ENCODE data around the gene LUZP1.

The LUZP1 gene

DNA sequence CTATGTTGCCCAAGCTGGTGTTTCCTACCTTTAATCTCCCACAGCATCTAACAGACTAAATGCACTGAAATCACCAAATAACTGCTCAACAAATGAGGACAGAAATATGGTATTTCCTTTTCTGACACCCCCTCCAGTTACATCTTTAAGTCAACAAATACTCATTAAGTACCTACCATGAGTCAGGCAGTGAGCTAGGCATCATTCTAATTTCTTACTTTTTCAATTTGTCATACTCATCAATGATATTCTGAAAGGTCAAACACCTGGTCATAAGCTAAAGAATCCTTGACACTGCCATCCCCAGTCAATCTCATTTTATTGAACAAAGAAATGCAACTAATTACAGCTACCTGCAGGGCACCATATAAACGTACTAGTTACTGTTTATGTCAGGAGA, 36.6 kb downstream of the LUZP1 start:
- Histone ChIP-seq H3K27me3 (replicated peaks; ENCODE audit: control insufficient read depth, insufficient read depth, low read length) (no peaks in the 10 kb centered on the region), H3K4me3 (replicated peaks; ENCODE audit: low read depth, low read length) (no peak overlapping the region), H3K36me3 (ENCODE audit: control insufficient read depth, insufficient read depth, low read length) (no peaks in the 10 kb centered on the region)
- TF ChIP-seq, protein P1, sequence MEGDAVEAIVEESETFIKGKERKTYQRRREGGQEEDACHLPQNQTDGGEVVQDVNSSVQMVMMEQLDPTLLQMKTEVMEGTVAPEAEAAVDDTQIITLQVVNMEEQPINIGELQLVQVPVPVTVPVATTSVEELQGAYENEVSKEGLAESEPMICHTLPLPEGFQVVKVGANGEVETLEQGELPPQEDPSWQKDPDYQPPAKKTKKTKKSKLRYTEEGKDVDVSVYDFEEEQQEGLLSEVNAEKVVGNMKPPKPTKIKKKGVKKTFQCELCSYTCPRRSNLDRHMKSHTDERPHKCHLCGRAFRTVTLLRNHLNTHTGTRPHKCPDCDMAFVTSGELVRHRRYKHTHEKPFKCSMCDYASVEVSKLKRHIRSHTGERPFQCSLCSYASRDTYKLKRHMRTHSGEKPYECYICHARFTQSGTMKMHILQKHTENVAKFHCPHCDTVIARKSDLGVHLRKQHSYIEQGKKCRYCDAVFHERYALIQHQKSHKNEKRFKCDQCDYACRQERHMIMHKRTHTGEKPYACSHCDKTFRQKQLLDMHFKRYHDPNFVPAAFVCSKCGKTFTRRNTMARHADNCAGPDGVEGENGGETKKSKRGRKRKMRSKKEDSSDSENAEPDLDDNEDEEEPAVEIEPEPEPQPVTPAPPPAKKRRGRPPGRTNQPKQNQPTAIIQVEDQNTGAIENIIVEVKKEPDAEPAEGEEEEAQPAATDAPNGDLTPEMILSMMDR (IDR thresholded peaks at IDR 0.05; ENCODE audit: insufficient read depth, low read length, poor library complexity, severe bottlenecking) = no peak
- DNase-seq (ENCODE audit: extremely low read depth, insufficient read length) = no peak

DNA sequence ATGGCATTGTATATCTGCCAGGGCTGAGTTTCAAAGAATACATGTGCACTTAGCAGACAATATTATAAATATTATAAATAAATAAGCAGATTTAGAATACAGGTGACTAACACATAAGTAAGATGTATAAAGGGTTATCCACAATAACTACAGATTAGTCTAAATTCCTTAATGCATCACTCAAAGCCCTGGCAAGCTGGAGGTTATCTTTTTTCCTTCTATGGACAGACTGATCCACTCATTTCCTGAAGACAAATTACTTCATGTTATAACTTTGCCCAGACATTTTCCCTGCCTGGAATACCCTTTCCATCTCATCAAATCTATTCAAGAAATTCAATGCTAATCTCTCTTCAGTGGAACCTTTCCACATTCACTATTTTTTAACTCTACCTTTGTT, 38.8 kb downstream of the LUZP1 start:
- H3K36me3 ChIP-seq (ENCODE audit: control insufficient read depth, insufficient read depth, low read length) = no peaks in the 10 kb centered on the region
- no peak for DNase-seq (ENCODE audit: extremely low read depth, insufficient read length)
- TF ChIP-seq, protein P1 (IDR thresholded peaks at IDR 0.05; ENCODE audit: insufficient read depth, low read length, poor library complexity, severe bottlenecking) = no peak
- no peak overlapping the region for H3K4me3 ChIP-seq (replicated peaks; ENCODE audit: low read depth, low read length)
- H3K27me3 ChIP-seq (replicated peaks; ENCODE audit: control insufficient read depth, insufficient read depth, low read length) = no peaks in the 10 kb centered on the region

DNA sequence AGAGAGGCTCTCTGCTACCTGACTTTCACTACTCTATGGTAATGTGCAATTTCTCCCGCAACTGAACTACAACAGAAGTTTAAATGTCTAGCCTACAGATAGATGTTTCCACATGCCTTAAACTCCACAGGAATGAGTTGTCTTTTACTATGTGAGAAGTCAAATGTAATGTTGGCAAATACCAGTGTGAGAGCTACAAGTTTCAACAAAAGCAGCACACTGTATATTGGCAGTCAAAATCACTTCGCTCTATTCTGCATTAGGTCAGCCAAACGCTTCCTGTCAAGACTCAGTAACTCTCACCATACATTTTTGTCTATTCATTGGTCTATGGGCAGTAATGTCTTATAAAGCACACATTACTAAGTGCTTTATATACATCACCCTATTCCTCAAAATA, 41.9 kb downstream of the LUZP1 start:
- H3K27me3 ChIP-seq (replicated peaks; ENCODE audit: control insufficient read depth, insufficient read depth, low read length) = no peaks in the 10 kb centered on the region
- TF ChIP-seq, protein P1 (IDR thresholded peaks at IDR 0.05; ENCODE audit: insufficient read depth, low read length, poor library complexity, severe bottlenecking) = no peak
- H3K4me3 ChIP-seq (replicated peaks; ENCODE audit: low read depth, low read length) = no peak overlapping the region
- H3K36me3 ChIP-seq (ENCODE audit: control insufficient read depth, insufficient read depth, low read length) = no peaks in the 10 kb centered on the region
- DNase-seq (ENCODE audit: extremely low read depth, insufficient read length) = no peak

DNA sequence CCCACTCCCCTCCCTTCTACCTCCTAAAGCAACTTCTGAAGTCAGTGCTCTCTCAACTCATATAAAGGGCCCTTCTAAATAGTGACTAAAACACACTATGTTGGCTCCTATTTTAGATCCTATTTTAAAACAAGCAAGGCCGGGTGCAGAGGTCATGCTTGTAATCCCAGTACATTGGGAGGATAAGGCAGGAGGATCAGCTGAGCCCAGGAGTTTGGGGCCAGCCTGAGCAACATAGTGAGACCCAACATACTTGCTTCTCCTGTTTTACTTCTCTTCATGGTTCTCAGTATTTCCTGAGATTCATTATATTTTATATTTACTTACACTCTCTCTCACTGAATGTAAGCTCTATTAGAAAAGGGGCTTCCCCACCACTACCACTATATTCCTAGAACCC, 42.5 kb downstream of the LUZP1 start:
- no peaks in the 10 kb centered on the region for H3K27me3 ChIP-seq (replicated peaks; ENCODE audit: control insufficient read depth, insufficient read depth, low read length)
- no peaks in the 10 kb centered on the region for H3K36me3 ChIP-seq (ENCODE audit: control insufficient read depth, insufficient read depth, low read length)
- H3K4me3 ChIP-seq (replicated peaks; ENCODE audit: low read depth, low read length) = no peak overlapping the region
- DNase-seq (ENCODE audit: extremely low read depth, insufficient read length) = no peak
- TF ChIP-seq, protein P1 (IDR thresholded peaks at IDR 0.05; ENCODE audit: insufficient read depth, low read length, poor library complexity, severe bottlenecking) = no peak

DNA sequence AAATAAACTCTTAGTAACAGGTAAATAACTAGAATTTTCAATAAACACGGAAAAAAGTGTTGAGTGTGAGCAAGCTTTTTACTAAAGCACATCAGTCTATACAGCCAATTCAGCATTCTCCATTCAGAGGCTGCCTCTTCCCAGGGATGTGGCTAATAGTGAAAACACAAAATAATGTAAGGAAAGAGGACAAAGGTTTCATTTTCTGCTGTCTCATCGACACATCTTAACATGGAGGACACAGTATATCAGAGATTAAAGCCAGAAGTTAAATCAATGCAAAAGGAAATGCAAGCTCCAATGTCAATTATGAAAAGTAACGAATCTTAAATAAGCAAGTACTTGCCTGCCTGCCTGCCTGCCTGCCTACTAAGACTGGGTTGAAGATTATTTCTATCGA, 43.2 kb downstream of the LUZP1 start:
- DNase-seq (ENCODE audit: extremely low read depth, insufficient read length) = no peak
- no peaks in the 10 kb centered on the region for H3K36me3 ChIP-seq (ENCODE audit: control insufficient read depth, insufficient read depth, low read length)
- no peak overlapping the region for H3K4me3 ChIP-seq (replicated peaks; ENCODE audit: low read depth, low read length)
- H3K27me3 ChIP-seq (replicated peaks; ENCODE audit: control insufficient read depth, insufficient read depth, low read length) = no peaks in the 10 kb centered on the region
- TF ChIP-seq, protein P1 (IDR thresholded peaks at IDR 0.05; ENCODE audit: insufficient read depth, low read length, poor library complexity, severe bottlenecking) = no peak
